ENCODE results near the gene RIMS3.

RIMS3 gene

DNA sequence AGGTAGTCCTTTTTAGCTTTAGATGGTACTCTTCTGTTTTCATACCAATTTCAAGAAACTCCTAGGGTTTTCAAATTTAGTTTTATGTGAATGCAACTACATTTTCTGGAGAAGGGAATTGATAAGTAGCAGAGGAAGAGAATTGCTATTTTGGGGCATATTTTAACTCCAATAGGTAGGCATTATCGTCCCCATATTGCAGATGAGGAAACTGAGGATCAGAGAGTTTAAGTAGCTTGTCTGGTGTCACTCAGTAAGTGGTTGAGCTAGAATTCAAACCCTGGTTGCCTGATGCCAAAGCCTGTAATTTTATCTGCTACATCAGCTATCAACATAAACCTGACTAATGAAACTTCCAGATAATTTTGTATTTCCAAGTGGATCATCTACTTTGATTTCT is 27.9 kb upstream of the RIMS3 start:
- no peak overlapping the region for H3K4me3 ChIP-seq (ENCODE audit: low read length)
- DNase-seq (ENCODE audit: low read depth, low spot score) = no peak

DNA sequence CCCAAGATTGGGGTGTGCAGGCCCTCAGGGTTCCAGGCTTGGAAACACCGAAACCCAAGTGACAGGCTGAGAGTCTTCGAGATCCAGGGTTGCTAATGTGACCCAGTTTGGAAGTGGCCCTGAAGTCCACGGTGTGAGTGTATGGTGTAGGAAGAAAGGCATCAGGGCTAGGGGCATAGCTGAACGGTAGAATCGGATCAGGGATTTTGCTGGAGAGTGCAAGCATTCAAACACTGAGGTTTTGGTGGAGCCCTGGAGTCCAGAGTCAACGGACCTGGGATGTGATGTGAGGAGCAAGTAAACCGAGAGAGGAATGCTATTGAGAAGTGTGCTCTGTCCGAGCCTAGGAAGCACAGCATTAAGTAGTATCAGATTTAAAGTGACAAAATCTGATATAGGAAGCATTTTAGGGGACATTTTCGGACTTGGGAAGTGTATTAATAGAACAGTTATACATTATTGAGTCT is 27.0 kb upstream of the RIMS3 start:
- DNase-seq (ENCODE audit: low read depth, low spot score) = no peak
- peak overlapping the region; percentile 95 for H3K4me3 ChIP-seq (ENCODE audit: low read length)

DNA sequence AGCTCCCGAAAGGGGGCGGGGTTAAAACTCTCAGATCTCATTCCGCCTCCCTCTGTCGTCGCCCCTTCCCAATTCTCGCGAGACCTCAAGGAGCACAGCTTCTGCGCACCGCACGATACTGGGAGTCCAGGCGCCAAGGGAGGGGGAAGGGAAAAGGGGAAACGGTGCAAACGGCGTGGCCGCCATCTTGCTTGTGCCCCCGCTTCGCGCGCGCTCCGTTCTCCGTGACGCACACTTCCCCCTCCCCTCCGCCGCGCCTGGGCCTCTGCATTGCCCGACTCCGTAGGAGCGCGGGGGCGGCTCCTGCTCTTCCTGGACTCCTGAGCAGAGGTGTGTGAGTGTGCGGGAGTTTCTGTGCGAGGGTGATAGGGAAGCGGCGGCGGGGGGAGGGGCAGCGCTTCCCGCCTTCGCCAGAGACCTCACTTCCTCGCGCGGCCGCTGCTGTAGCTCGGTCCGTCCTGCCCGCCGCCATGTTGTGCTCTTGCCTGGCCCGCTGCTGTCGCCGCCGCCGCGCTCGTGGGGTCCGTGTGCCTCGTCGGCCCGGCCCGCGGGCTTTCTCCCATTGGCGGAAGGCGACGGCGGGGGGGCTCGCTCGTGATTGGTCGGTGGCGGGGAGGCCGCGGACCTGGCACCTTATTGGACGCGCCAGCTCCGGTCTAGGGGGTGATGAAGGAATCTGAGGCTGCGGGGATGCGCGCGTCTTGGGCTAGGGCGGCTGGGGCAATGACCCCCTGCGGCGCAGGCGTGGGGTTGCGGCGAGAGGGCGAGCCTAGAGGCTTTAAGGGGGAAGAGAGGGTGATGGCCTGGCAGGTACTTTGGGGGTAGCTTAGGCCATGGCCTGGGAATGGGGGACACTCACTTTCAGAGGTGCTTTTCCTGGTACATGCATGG is 26.3 kb upstream of the RIMS3 start, which contains the start of gene NFYC:
Gene NFYC, plus strand, starts transcription at position 167 of the 891 bp plus-strand sequence. CDS start 47,140 bp downstream, outside the sequence.
- DNase-seq (ENCODE audit: low read depth, low spot score) = peak; percentile 99
- H3K4me3 ChIP-seq (ENCODE audit: low read length) = peak within 1 kb of the TSS; percentile 95

DNA sequence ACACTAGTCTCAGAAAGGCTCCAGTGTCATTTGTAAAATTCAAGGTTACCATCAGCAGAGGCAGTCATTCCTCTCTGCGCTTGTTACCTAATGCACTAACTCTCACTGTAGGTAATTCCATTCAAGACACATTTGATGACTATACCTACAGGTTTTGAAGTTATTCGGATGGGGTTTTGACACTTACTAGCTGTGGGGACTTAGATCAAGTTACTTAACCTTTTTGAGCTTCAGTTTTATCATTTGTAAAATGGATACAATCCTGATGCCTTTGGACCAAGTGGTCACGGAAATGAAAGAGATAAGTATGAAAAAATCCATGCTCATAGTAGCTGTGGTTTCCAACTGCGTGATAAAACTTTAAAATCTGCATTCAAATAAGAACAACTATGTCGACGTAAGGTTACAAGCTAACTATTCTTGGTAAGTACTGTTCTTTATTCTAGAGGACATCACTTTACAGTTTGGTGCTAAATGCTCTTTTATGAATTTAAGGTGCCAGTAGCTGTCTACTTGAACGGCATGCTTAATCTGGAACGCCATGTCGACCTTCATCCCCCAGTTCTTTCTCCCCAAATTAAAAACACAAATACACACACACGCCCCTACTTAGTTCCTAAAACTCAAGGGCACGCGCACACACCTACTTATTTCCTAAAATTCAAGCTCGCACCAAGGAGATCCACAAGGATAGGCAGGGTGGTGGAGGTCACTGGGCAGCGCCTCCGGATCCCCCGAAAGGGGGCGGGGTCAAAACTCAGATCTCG is 25.5 kb upstream of the RIMS3 start:
- no peak for DNase-seq (ENCODE audit: low read depth, low spot score)
- peak overlapping the region; percentile 95 for H3K4me3 ChIP-seq (ENCODE audit: low read length)

DNA sequence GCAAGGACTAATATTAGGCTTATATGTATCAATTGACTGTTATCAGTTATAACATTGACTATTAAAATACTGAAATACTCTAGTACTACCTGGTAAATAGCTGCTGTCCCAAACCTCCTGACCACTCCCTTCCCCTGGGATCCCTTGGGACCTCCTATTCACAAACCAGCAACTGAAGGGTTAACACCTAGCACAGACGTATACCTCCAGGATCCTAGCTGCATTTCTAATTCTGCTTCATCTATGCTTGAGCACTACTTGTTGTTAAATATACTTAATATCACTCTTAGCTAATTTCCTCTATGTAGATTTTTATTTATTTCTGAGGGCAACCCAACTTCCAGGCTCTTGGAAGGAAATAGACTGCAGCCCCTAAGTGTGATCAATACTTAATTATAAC is 24.3 kb upstream of the RIMS3 start:
- H3K4me3 ChIP-seq (ENCODE audit: low read length) = no peak overlapping the region
- no peak for DNase-seq (ENCODE audit: low read depth, low spot score)

DNA sequence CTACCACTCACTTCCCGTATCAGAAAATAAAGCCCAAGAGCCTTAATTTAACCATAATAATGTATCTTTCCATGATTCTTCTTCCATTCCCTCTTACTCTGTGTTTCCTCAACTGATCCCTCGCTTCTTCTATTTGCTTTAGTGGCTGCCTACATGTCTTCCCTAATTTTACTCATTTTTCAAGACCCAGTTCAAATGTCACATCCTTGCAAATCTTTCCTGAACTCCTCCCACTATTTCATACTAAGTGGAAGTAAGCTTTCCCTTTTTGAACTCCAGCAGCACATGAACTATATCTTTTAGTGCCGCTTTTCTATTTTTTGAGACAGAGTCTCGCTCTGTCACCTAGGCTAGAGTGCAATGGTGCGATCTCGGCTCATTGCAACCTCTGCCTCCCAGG is 22.2 kb upstream of the RIMS3 start:
- H3K4me3 ChIP-seq (ENCODE audit: low read length) = no peak overlapping the region
- DNase-seq (ENCODE audit: low read depth, low spot score) = no peak

DNA sequence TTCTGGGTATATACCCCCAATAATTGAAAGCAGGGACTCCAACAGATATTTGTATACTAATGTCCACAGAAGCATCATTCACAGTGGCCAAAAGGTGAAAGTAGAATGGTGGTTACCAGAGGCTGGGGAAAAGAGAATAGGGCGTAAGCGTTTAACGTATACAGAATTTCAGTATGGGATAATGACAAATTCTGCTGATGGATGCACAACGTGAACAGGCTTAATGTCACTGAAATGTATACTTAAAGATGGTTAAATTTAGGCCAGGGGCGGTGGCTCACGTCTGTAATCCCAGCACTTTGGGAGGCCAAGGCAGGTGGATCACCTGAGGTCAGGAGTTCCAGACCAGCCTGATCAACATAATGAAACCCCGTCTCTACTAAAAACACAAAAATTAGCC is 21.6 kb upstream of the RIMS3 start:
- no peak overlapping the region for H3K4me3 ChIP-seq (ENCODE audit: low read length)
- no peak for DNase-seq (ENCODE audit: low read depth, low spot score)

DNA sequence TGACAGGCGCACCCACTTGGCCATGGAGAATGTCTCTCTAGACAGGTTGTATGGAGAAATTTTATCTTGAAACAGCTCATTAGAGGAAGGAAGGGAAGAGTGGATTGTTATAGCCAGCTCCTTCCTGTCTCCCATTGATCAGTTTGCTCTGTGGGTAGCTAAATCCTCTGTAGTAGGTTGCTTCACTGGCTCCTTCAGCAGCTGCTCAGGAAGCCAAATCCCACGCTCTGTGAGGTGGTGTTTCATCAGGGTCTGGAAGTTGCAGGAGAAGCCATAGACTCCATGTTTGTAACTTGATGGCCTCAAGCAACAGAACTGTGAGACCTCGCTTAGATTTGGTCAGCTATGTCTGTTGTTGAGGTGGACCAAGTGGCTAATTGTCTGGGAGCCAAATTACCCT is 19.2 kb upstream of the RIMS3 start:
- no peak overlapping the region for H3K4me3 ChIP-seq (ENCODE audit: low read length)
- no peak for DNase-seq (ENCODE audit: low read depth, low spot score)

DNA sequence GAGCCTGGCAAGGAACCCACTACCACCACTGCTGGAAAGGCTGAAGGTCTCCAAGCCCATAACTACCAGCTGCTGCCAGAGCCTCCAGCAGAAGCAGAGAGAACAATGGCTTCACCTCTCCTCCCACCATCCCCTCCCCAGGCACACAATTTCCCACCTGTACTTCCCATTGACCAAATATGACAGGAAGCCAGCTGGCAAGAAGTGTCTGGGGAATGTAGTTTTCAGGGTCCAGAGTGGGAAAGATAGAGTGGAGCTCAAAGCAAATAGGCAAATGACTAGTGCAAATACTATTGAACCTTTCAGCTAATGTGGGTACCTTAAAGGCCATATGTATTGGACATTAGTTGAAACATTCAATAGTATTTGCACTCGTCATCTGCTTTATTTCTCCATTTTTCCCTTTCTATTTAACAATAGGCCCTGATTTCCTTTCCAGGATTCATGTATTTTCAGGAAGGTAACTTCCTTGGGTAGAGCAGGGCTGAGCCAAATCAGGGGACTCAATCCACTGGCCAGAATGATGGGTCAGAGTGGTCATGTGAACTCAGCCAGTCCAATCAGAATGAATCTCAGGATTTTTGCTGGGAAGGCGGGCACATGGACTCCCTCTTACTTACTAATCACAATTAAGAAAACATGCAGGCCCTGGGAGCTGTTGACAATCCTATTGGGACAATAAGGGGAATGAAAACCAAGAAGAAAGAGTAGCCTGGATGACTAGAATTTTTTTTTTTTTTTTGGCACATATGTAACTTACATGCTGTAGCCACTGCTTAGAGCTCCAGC is 13.9 kb upstream of the RIMS3 start:
- H3K4me3 ChIP-seq (ENCODE audit: low read length) = no peak overlapping the region
- DNase-seq (ENCODE audit: low read depth, low spot score) = no peak

DNA sequence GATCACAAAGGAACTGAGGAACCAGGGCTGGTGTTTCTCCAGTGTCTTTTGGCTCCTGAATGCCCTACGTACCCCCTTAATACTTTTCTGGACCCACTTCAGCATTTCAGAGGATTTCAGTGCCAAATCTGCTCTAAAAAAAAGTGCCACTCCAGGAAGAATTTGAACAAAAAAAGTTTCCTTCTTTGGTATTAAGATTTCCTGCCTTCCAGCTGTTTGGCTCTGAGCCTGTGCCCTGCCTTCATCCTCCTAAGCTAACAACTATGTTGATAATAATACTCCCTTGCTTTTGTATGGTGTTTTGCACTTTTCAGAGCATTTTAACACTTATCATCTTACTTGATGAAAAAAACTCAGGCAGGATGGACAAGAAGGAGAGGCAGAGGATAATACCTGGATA is 11.0 kb upstream of the RIMS3 start:
- DNase-seq (ENCODE audit: low read depth, low spot score) = no peak
- H3K4me3 ChIP-seq (ENCODE audit: low read length) = no peak overlapping the region

DNA sequence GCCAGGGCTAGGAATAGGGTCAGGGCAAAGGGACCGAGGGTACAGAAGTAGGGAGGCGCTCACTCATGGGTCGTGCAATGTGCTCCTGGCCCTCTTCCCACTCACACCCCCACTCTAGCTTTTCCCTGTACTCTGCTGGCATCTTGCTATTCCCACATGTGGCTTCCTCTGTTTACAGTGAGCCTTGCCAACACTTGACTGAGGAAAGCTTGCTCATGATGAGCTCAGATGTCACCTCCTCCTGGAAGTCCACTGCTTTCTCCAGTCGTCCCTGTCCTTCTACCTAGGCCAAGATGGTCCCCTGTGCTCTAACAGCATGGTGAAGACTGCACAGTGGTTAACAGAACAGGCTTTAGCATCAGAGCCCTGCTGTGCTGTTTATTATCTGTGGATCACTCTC is 8.0 kb upstream of the RIMS3 start:
- no peak overlapping the region for H3K4me3 ChIP-seq (ENCODE audit: low read length)
- no peak for DNase-seq (ENCODE audit: low read depth, low spot score)

DNA sequence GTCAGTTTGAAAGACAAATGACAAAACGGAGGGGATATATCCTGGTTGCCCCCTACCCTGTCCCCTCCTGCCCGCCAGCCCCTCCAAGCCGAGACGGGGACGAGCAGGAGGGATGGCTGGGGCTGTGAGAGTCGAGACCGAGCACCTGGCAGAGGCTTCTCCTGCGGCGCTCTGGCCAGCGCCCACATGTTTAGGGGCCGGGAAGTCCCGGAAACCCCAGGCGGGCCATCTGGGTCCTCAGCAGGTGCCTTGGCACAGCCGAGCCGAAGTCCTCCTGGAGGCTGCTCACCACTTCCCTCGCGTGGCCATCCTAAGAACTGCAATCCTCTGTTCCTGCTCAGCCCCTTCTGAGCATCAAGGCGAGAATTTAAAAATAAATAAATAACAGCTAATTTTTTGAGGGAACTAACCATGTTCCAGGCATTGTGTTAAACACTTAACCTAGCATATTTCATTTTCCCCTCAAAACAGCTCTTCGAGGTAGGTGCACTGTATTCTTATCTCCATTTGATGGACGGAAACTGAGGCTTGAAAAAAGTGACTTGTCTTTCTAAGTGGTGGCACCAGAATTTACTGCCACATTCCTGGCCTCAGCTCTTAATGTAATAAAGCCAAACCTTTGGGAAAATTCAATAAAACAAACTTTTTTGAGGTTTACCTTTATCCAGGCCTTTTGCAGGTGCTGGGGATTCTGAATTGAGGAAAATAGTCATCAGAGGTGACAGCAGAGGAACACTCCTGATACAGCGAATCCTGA is 3.5 kb upstream of the RIMS3 start:
- peak; percentile 75 for DNase-seq (ENCODE audit: low read depth, low spot score)
- H3K4me3 ChIP-seq (ENCODE audit: low read length) = peak overlapping the region; percentile 36

DNA sequence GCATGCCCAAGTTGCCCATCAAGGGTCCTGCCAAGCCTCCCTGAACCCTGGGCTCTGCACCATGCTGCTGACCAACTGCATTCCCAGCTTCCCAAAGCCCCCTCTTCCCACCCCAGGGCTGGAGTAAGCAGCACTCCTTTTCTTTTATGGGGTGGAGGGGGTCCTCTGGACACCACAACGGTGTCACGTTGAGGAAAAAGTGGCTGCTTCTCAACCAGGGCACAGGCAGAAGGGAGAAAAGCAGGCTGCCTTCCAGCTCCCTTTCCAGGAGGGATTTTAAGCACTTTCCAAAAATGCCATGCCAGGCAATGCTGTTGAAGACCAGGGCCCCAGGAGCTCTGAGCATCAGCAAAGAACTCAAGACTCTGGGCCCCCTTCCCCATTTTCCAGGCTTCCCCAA is 691 bp downstream of the RIMS3 start:
- H3K4me3 ChIP-seq (ENCODE audit: low read length) = peak overlapping the region; percentile 64
- DNase-seq (ENCODE audit: low read depth, low spot score) = no peak

DNA sequence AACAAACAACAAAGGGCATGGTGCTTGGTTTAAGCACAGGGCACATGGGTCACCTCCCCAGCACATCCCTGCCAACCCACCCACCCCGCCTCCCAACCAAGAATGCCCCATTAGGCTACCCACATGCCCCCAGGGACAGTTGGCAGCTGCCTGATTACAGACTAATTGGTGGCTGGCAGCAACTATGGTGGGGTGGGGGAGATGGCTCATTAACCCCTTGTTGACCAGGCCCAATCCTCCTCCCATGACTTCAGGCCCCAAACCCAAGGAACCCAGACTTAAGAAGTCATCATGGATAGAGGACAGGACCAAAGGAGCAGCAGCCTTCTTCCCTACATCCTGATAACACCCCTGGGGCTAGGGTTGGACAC is 1.3 kb downstream of the RIMS3 start:
- DNase-seq (ENCODE audit: low read depth, low spot score) = no peak
- no peak overlapping the region for H3K4me3 ChIP-seq (ENCODE audit: low read length)

DNA sequence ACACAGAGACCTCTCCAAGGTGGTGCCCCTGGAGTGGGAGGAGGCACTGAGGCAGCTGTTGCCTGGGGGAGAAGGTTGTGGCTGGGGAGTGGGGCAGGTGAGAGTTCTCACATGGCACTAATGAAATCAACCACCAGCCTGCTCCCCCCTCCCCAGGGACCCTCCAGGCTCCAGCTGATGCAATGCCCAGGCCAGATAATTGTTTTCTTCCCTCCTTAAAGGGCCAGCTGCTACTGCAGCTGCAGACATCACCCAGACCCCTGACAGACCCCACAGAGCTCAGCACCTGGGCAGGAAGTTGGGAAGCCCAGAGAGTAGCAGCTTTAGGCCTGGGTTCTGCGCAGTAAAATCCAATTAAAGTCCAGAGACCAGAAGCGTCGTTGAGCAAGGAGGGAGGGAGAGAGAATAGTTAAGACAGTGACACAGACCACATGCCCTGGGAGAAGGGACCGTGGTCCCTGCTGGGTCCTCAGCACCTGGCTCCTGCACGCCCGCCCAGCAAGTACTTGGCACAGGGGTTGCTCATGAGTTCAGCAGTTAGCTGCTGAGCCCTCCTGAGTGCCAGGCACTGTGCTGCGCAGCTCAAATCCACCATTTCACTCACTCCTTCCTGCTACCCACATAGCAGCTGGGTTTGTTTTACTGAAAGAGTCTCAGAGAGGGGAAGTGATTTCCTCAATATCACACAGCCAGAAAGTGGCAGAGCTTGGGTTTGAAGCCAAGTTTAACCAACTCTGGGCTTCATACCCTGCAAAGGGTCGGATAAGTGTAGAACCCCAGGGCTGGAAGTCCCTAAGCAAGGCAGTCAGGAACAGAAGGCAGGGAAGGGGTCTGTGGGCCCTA is 1.9 kb downstream of the RIMS3 start:
- peak; percentile 62 for DNase-seq (ENCODE audit: low read depth, low spot score)
- 0 out of 2 replicates have a peak overlapping the region, but pooled peaks have one; percentile 9 for H3K4me3 ChIP-seq (ENCODE audit: low read length)

DNA sequence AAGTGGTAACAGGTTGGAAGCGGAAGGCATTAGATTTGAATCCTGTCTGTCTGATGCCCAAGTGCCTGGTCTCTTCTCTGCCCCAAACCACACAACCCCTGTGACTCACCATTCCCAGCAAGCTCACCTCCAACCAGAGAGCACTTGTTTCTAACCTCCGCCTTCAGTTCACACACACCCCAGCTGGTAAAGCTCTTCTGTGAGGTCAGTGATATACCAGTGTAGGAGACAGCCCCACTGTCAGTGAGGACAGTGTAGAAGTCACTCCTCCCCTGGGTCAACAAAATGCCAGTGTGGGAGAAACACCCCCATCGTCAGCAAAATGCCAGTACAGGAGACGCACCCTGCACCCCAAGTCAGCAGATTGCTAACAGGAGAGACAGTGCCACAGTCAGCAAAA is 2.6 kb downstream of the RIMS3 start:
- DNase-seq (ENCODE audit: low read depth, low spot score) = no peak
- no peak overlapping the region for H3K4me3 ChIP-seq (ENCODE audit: low read length)

DNA sequence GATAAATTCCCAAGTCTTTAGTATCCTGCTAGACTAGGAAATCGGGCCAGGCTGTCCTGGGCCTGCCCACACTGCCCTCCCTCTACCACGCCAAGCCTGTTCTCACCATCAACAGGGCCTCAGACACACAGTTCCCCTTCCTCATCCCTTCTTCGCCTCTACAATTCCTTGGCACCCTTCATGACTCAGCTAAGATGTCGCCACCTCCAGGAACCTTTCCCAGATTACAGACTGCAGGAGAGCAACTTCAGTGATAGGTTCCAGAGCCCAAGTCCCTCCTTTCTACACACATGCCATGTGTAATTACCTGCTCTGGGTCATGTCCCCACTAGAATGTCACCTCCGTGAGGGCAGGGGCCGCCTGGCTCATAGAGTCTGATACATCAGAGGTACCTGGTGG is 3.3 kb downstream of the RIMS3 start:
- no peak overlapping the region for H3K4me3 ChIP-seq (ENCODE audit: low read length)
- DNase-seq (ENCODE audit: low read depth, low spot score) = no peak

DNA sequence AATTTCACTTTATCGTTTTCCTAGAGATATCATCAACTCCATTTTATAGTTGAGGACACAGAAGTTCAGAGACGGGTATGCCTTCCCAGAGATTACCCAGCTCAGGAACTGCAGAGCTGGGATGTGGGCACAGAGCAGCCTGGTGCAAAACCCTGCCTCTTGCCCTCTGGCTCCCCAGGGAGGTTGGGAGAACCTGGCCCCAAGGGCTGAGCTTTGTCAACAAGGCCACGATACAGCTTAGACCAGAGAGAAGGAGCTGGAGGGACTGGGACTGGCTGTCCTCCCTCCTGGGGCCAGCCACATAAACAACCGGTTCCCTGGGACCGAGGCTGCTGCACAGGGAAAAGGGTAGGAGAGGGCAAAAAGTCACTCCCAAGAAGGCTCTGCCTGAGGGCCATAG is 3.8 kb downstream of the RIMS3 start:
- DNase-seq (ENCODE audit: low read depth, low spot score) = no peak
- H3K4me3 ChIP-seq (ENCODE audit: low read length) = no peak overlapping the region

All from Jurkat, Clone E6-1 (cell line).